SK-N-SH treated with all-trans-retinoic acid at 6 μM for 48 hours (cell line): ENCODE measurements around the gene COL8A2.

ENCODE experiments used
- ATAC-seq: fragments of 200-7000 bp; cut with Tn5 transposase; 3 replicates; pipeline ENCODE4 v1.9.1; 2020; ENCODE audit warnings: mild to moderate bottlenecking, moderate library complexity
- ARNTL ChIP-seq: fragments of 450-650 bp; formaldehyde crosslinking; IDR thresholded peaks from 2 replicates; pipeline ENCODE4 v1.5.0; 2020; ENCODE audit warnings: low read depth, mild to moderate bottlenecking, moderate library complexity, borderline replicate concordance
- BACH2 ChIP-seq: fragments of 250-450 bp; sonication (Bioruptor Pico); IDR thresholded peaks from 2 replicates; pipeline ENCODE4 v1.9.0; 2021; ENCODE audit warnings: mild to moderate bottlenecking, borderline replicate concordance
- CSDC2 ChIP-seq: fragments of 250-450 bp; sonication (Bioruptor Pico); IDR thresholded peaks from 2 replicates; pipeline ENCODE4 v1.5.0; 2020; ENCODE audit warnings: mild to moderate bottlenecking, moderate library complexity
- CSRNP3 ChIP-seq: fragments of 250-450 bp; sonication (Bioruptor Pico); IDR thresholded peaks from 2 replicates; pipeline ENCODE4 v1.5.1; 2021; ENCODE audit warnings: mild to moderate bottlenecking, moderate library complexity
- ESRRG ChIP-seq: fragments of 250-450 bp; sonication (Bioruptor Pico); IDR thresholded peaks from 2 replicates; pipeline ENCODE4 v1.6.1; 2021; ENCODE audit warnings: mild to moderate bottlenecking
- ISL1 ChIP-seq: fragments of 250-450 bp; sonication (Bioruptor Pico); IDR thresholded peaks from 2 replicates; pipeline ENCODE4 v2.1.2; 2022; ENCODE audit warnings: mild to moderate bottlenecking, moderate library complexity
- OSR1 ChIP-seq: fragments of 250-450 bp; sonication (Bioruptor Pico); IDR thresholded peaks from 2 replicates; pipeline ENCODE4 v1.8.0; 2022; ENCODE audit warnings: moderate library complexity, mild to moderate bottlenecking, inconsistent platforms
- PATZ1 ChIP-seq: fragments of 250-450 bp; sonication (Bioruptor Pico); IDR thresholded peaks from 2 replicates; pipeline ENCODE4 v1.8.0; 2020; ENCODE audit warnings: mild to moderate bottlenecking, moderate library complexity, borderline replicate concordance
- PPARA ChIP-seq: fragments of 250-450 bp; sonication (Bioruptor Pico); IDR thresholded peaks from 2 replicates; pipeline ENCODE4 v1.5.0; 2020; ENCODE audit warnings: mild to moderate bottlenecking, borderline replicate concordance
- SNAI2 ChIP-seq: fragments of 250-450 bp; sonication (Bioruptor Pico); IDR thresholded peaks from 2 replicates; pipeline ENCODE4 v1.5.0; 2020; ENCODE audit warnings: mild to moderate bottlenecking, moderate library complexity
- TCF4 ChIP-seq: fragments of 250-450 bp; sonication (Bioruptor Pico); IDR thresholded peaks from 2 replicates; pipeline ENCODE4 v1.8.0; 2021; ENCODE audit warnings: mild to moderate bottlenecking, moderate library complexity, borderline replicate concordance
- TSHZ2 ChIP-seq: fragments of 250-450 bp; sonication (Bioruptor Pico); IDR thresholded peaks from 2 replicates; pipeline ENCODE4 v1.5.0; 2020; ENCODE audit warnings: mild to moderate bottlenecking, moderate library complexity
- ZC3H10 ChIP-seq: fragments of 250-450 bp; sonication (Bioruptor Pico); IDR thresholded peaks from 2 replicates; pipeline ENCODE4 v1.5.1; 2021; ENCODE audit warnings: mild to moderate bottlenecking, moderate library complexity
- ZFP30 ChIP-seq: fragments of 450-650 bp; formaldehyde crosslinking; IDR thresholded peaks from 2 replicates; pipeline ENCODE4 v1.5.0; 2022; ENCODE audit warnings: mild to moderate bottlenecking, moderate library complexity
- ZNF70 ChIP-seq: fragments of 450-650 bp; formaldehyde crosslinking; IDR thresholded peaks from 2 replicates; pipeline ENCODE4 v1.5.0; 2020; ENCODE audit warnings: mild to moderate bottlenecking, moderate library complexity
- ZNF8 ChIP-seq: fragments of 450-650 bp; formaldehyde crosslinking; IDR thresholded peaks from 2 replicates; pipeline ENCODE4 v1.5.0; 2020; ENCODE audit warnings: mild to moderate bottlenecking, moderate library complexity
- TF ChIP-seq, protein P1 (sequence below): fragments of 250-450 bp; sonication (Bioruptor Pico); IDR thresholded peaks from 2 replicates; pipeline ENCODE4 v1.8.0; 2021; ENCODE audit warnings: low read depth, mild to moderate bottlenecking, moderate library complexity, borderline replicate concordance
- TF ChIP-seq, protein P2 (sequence below): fragments of 250-450 bp; sonication (Bioruptor Pico); IDR thresholded peaks from 2 replicates; pipeline ENCODE4 v1.5.1; 2020; ENCODE audit warnings: low read depth, mild to moderate bottlenecking, moderate library complexity

Gene COL8A2

DNA sequence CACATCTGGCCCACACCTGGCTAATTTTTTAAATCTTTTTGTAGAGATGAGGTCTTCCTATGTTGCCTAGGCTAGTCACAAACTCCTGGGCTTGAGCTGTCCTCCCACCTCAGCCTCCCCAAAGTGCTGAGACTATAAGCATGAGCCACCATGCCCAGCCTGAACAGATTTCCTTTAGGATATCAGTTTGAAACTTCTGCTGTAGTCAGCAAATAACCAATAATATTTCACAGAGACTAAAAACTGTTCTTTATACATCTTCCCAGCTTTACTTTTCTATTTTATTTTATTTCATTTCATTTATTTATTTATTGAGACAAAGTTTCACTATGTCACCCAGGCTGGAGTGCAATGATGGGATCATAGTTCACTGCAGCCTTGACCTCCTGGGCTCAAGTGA, 71.0 kb downstream of the COL8A2 start:
- TF ChIP-seq, protein P1, sequence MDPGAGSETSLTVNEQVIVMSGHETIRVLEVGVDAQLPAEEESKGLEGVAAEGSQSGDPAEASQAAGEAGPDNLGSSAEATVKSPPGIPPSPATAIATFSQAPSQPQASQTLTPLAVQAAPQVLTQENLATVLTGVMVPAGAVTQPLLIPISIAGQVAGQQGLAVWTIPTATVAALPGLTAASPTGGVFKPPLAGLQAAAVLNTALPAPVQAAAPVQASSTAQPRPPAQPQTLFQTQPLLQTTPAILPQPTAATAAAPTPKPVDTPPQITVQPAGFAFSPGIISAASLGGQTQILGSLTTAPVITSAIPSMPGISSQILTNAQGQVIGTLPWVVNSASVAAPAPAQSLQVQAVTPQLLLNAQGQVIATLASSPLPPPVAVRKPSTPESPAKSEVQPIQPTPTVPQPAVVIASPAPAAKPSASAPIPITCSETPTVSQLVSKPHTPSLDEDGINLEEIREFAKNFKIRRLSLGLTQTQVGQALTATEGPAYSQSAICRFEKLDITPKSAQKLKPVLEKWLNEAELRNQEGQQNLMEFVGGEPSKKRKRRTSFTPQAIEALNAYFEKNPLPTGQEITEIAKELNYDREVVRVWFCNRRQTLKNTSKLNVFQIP (CRISPR knock-in tag), result no peak
- TF ChIP-seq SNAI2 (CRISPR knock-in tag), result no peak
- no peak for TF ChIP-seq TSHZ2 (CRISPR knock-in tag)
- TF ChIP-seq OSR1 (CRISPR knock-in tag), result no peak
- TF ChIP-seq ZC3H10 (CRISPR knock-in tag), result no peak
- TF ChIP-seq ZFP30 (CRISPR knock-in tag), result no peak
- no peak for TF ChIP-seq ESRRG (CRISPR knock-in tag)
- no peak for TF ChIP-seq ARNTL
- ATAC-seq, result no peak

DNA sequence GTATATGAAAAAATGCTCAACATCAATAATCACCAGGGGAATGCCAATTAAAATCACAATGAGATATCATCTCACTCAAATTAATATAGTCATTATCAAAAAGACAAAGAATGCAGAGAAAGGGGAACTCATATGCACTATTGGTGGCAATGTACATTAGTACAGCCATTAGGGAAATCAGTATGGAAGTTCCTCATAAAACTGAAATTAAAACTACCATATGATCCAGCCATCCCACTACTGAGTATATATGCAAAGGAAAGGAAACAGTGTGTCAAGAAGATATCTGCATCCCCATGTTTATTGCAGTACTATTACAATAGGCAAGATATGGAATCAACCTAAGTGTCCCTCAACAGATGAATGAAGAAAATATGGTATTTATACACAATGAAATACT, 73.2 kb downstream of the COL8A2 start:
- ATAC-seq, result no peak
- TF ChIP-seq PPARA (CRISPR knock-in tag), result no peak
- TF ChIP-seq ESRRG (CRISPR knock-in tag), result no peak
- no peak for TF ChIP-seq PATZ1 (CRISPR knock-in tag)
- no peak for TF ChIP-seq ZNF70 (CRISPR knock-in tag)
- TF ChIP-seq TSHZ2 (CRISPR knock-in tag), result no peak
- no peak for TF ChIP-seq ZC3H10 (CRISPR knock-in tag)
- TF ChIP-seq, protein P1 (CRISPR knock-in tag), result no peak
- no peak for TF ChIP-seq OSR1 (CRISPR knock-in tag)
- no peak for TF ChIP-seq CSRNP3 (CRISPR knock-in tag)
- TF ChIP-seq, protein P2, sequence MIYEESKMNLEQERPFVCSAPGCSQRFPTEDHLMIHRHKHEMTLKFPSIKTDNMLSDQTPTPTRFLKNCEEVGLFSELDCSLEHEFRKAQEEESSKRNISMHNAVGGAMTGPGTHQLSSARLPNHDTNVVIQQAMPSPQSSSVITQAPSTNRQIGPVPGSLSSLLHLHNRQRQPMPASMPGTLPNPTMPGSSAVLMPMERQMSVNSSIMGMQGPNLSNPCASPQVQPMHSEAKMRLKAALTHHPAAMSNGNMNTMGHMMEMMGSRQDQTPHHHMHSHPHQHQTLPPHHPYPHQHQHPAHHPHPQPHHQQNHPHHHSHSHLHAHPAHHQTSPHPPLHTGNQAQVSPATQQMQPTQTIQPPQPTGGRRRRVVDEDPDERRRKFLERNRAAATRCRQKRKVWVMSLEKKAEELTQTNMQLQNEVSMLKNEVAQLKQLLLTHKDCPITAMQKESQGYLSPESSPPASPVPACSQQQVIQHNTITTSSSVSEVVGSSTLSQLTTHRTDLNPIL (CRISPR knock-in tag), result no peak
- TF ChIP-seq CSDC2 (CRISPR knock-in tag), result no peak
- TF ChIP-seq TCF4 (CRISPR knock-in tag), result no peak
- no peak for TF ChIP-seq ZNF8 (CRISPR knock-in tag)
- TF ChIP-seq BACH2, result no peak
- TF ChIP-seq ARNTL, result no peak
- TF ChIP-seq ZFP30 (CRISPR knock-in tag), result no peak
- TF ChIP-seq ISL1, result no peak
